NCI-H748 (cell line): ENCODE results near the gene DISC1.

Experiments used
- DNase-seq: peaks from one replicate; lab custom pipeline; 2025; ENCODE audit not compliant: unreplicated experiment; lab: John Stamatoyannopoulos, UW

The DISC1 gene

GRCh38 chr1:232062967-232063366, 436.4 kb downstream of the DISC1 start:
- DNase-seq = no peak

GRCh38 chr1:232066521-232066920, 439.9 kb downstream of the DISC1 start:
- DNase-seq = no peak

- no peak for DNase-seq
Measured at GRCh38 chr1:232074265-232074664, 447.7 kb downstream of the DISC1 start.

- DNase-seq = no peak
Measured at GRCh38 chr1:232077809-232078208, 451.2 kb downstream of the DISC1 start.

GRCh38 chr1:232084584-232085223, 458.1 kb downstream of the DISC1 start:
- DNase-seq = no peak

- DNase-seq = no peak
Measured at GRCh38 chr1:232090816-232091215, 464.2 kb downstream of the DISC1 start.
